DMS 273 (cell line): ENCODE data around the gene BAIAP2L2.
"Not testable (repeated sequence)": the region's sequence is repeated elsewhere in the genome, so short reads cannot be mapped to it uniquely, and the experiment has no call there.

Experiments
- DNase-seq: peaks from one replicate; lab custom pipeline; 2025; ENCODE audit not compliant: unreplicated experiment; lab: John Stamatoyannopoulos, UW

The BAIAP2L2 gene

GRCh38 chr22:38129856-38130255, 19.4 kb upstream of the BAIAP2L2 start:
- DNase-seq: no peak

GRCh38 chr22:38129021-38129420, 18.5 kb upstream of the BAIAP2L2 start:
- no peak for DNase-seq

GRCh38 chr22:38127869-38128268, 17.4 kb upstream of the BAIAP2L2 start:
- DNase-seq: no peak

GRCh38 chr22:38126928-38127668, 16.6 kb upstream of the BAIAP2L2 start:
- DNase-seq: no peak

- DNase-seq: no peak
Observed at GRCh38 chr22:38125751-38126201, 15.3 kb upstream of the BAIAP2L2 start.

- DNase-seq: no peak
Observed at GRCh38 chr22:38125038-38125610, 14.6 kb upstream of the BAIAP2L2 start.

- no peak for DNase-seq
Observed at GRCh38 chr22:38124236-38124974, 13.9 kb upstream of the BAIAP2L2 start.

GRCh38 chr22:38122616-38123015, 12.1 kb upstream of the BAIAP2L2 start:
- no peak for DNase-seq

GRCh38 chr22:38120359-38121110, 10.1 kb upstream of the BAIAP2L2 start:
- DNase-seq: no peak

- DNase-seq: not testable (repeated sequence)
Observed at GRCh38 chr22:38118747-38119146, 8.3 kb upstream of the BAIAP2L2 start.

- DNase-seq: no peak
Observed at GRCh38 chr22:38118182-38118581, 7.7 kb upstream of the BAIAP2L2 start.

GRCh38 chr22:38117556-38117955, 7.1 kb upstream of the BAIAP2L2 start:
- not testable (repeated sequence) for DNase-seq

- DNase-seq: no peak
Observed at GRCh38 chr22:38115423-38116205, 5.1 kb upstream of the BAIAP2L2 start.

- DNase-seq: peak; percentile 89
Observed at GRCh38 chr22:38114484-38115398, 4.3 kb upstream of the BAIAP2L2 start.

- DNase-seq: no peak
Observed at GRCh38 chr22:38112381-38112780, 1.9 kb upstream of the BAIAP2L2 start.

GRCh38 chr22:38111925-38112355, 1.5 kb upstream of the BAIAP2L2 start:
- DNase-seq: no peak

- peak; percentile 52 for DNase-seq
Observed at GRCh38 chr22:38110863-38111852, 674 bp upstream of the BAIAP2L2 start.

GRCh38 chr22:38109371-38110001, 998 bp downstream of the BAIAP2L2 start:
- DNase-seq: no peak
